Adrenal gland (tissue), 5 donors: ENCODE results near the gene KIF25.

ENCODE experiments used
- POLR2A ChIP-seq, 2 donors: fragments of 450-650 bp; IDR thresholded peaks; one replicate each; pipeline ENCODE4 v1.6.1; 2017; ENCODE audit warnings: antibody characterized with exemption in 2 of 2, mild to moderate bottlenecking in 2 of 2, moderate library complexity in 1 of 2
- TF ChIP-seq, protein P1 (sequence below), 6 experiments: fragments of 450-650 bp in 4 of 6; fragments of 200-600 bp in 2 of 6; sonication (generic) in 1 of 6; IDR thresholded peaks; 1 replicate in 5 of 6; 2 replicates in 1 of 6; pipeline versions ENCODE4 v1.5.1 to v1.8.0; 2016 to 2021; ENCODE audit warnings: antibody characterized with exemption in 6 of 6, mild to moderate bottlenecking in 2 of 6, moderate library complexity in 1 of 6
- donor health status: DM: no; HTN: no; CAD: no.

DNA sequence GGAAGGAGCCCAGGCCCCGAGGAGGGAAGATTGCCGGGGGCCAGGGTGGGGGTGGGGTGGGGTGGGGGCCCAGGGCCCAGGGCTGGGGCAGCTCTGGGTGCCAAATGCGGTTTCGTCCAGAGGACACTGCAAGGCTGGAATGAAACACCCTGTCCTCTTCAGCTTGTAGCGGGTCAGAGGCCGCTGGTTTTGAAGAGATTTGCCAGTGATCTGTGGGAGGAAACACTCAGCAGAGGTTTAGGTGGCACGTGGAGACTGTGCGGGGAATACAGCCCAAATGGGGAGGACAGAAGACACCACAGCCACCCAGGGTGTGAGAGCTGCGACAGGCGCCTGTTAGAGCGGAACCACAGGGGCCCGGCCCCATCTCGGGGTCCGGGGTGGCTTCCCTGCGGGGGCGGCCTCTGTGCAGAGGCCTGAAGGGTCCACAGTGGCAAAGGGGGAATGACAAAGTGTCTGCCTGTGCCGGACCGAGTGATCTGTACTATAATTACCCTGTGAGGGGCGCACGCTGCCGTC is 52.3 kb downstream of the KIF25 start:
- TF ChIP-seq, protein P1, sequence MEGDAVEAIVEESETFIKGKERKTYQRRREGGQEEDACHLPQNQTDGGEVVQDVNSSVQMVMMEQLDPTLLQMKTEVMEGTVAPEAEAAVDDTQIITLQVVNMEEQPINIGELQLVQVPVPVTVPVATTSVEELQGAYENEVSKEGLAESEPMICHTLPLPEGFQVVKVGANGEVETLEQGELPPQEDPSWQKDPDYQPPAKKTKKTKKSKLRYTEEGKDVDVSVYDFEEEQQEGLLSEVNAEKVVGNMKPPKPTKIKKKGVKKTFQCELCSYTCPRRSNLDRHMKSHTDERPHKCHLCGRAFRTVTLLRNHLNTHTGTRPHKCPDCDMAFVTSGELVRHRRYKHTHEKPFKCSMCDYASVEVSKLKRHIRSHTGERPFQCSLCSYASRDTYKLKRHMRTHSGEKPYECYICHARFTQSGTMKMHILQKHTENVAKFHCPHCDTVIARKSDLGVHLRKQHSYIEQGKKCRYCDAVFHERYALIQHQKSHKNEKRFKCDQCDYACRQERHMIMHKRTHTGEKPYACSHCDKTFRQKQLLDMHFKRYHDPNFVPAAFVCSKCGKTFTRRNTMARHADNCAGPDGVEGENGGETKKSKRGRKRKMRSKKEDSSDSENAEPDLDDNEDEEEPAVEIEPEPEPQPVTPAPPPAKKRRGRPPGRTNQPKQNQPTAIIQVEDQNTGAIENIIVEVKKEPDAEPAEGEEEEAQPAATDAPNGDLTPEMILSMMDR (IDR thresholded peaks at IDR 0.05) = no peak
- no peak for TF ChIP-seq POLR2A (IDR thresholded peaks at IDR 0.05)
